Mesendoderm (in vitro differentiated cells): ENCODE data around the gene ATF6B. TPM values are rescaled to one million over a fixed set of nuclear protein-coding genes. Genes with fewer than 3 reads are reported as not detected.
A peak's percentile ranks its signal among the peaks of the same experiment; 100 is the strongest.

Experiments
- DNase-seq: peaks from one replicate; pipeline ENCODE4 v3.0.0; 2013
- H2AK5ac ChIP-seq: 2 replicates; pipeline ENCODE4 v1.6.1; 2013; ENCODE audit warnings: low read length, inconsistent platforms
- H2BK120ac ChIP-seq: 2 replicates; pipeline ENCODE4 v1.6.1; 2013; ENCODE audit warnings: low read depth, mild to moderate bottlenecking, low read length, moderate library complexity, mixed read lengths
- H2BK15ac ChIP-seq: replicated peaks from 2 replicates; pipeline ENCODE4 v1.6.1; 2013; ENCODE audit warnings: low read depth, mild to moderate bottlenecking, moderate library complexity
- H2BK5ac ChIP-seq: 2 replicates; pipeline ENCODE4 v1.6.1; 2013; ENCODE audit warnings: low read length, inconsistent platforms
- H3K18ac ChIP-seq: 2 replicates; pipeline ENCODE4 v1.6.1; 2013; ENCODE audit warnings: mild to moderate bottlenecking, low read length, mixed read lengths
- H3K23ac ChIP-seq: one replicate; pipeline ENCODE4 v1.6.1; 2013; ENCODE audit warnings: low read length
- H3K27ac ChIP-seq: 2 replicates; pipeline ENCODE4 v1.5.1; 2013; ENCODE audit warnings: low read depth, mild to moderate bottlenecking, inconsistent platforms, low read length, moderate library complexity
- H3K27me3 ChIP-seq: 2 replicates; pipeline ENCODE4 v1.6.1; 2013; ENCODE audit warnings: low read length, control low read depth, mild to moderate bottlenecking, inconsistent platforms; ENCODE audit not compliant: insufficient read depth, poor library complexity
- H3K36me3 ChIP-seq: 2 replicates; pipeline ENCODE4 v1.6.1; 2013; ENCODE audit warnings: low read length, inconsistent platforms; ENCODE audit not compliant: control insufficient read depth, insufficient read depth
- H3K4ac ChIP-seq: one replicate; pipeline ENCODE4 v1.6.1; 2013; ENCODE audit warnings: low read depth, mild to moderate bottlenecking, low read length, moderate library complexity
- H3K4me1 ChIP-seq: 2 replicates; pipeline ENCODE4 v1.6.1; 2013; ENCODE audit warnings: low read depth, low read length, inconsistent platforms; ENCODE audit not compliant: control insufficient read depth
- H3K4me2 ChIP-seq: 2 replicates; pipeline ENCODE4 v1.6.1; 2013; ENCODE audit warnings: low read length
- H3K4me3 ChIP-seq: 2 replicates; pipeline ENCODE4 v1.5.1; 2013; ENCODE audit warnings: mild to moderate bottlenecking, low read length
- H3K56ac ChIP-seq: one replicate; pipeline ENCODE4 v1.6.1; 2013; ENCODE audit warnings: low read length
- H3K79me1 ChIP-seq: 2 replicates; pipeline ENCODE4 v1.6.1; 2013; ENCODE audit warnings: low read length, inconsistent platforms
- H3K79me2 ChIP-seq: 2 replicates; pipeline ENCODE4 v1.6.1; 2013; ENCODE audit warnings: mild to moderate bottlenecking, low read length; ENCODE audit not compliant: control insufficient read depth, insufficient read depth
- H3K9ac ChIP-seq: 2 replicates; pipeline ENCODE4 v1.6.1; 2013; ENCODE audit warnings: low read length, inconsistent platforms
- H4K5ac ChIP-seq: one replicate; pipeline ENCODE4 v1.6.1; 2013; ENCODE audit warnings: low read length
- H4K8ac ChIP-seq: one replicate; pipeline ENCODE4 v1.6.1; 2013; ENCODE audit warnings: low read depth, mild to moderate bottlenecking, control low read depth, low read length, moderate library complexity
- WGBS: extraction: QIAGEN DNeasy Blood & Tissue Kit; methylation state at CpG from one replicate; pipeline ENCODE4 v1.1.7; 2013; ENCODE audit warnings: low lambda C conversion rate, missing lambda C conversion rate; ENCODE audit not compliant: insufficient coverage; ENCODE audit errors: extremely low coverage; 5-methylcytosine and 5-hydroxymethylcytosine counted together
- polyA plus RNA-seq, 2 experiments: library from polyadenylated mRNA; stranded (reverse); fragments of 200-250 nt; gene quantifications; one replicate each; pipeline ENCODE4 v1.2.3, GENCODE V29; 2013

ATF6B gene
- 19.9 TPM for polyA plus RNA-seq (2013, experiment 1 of 2)
- 20.0 TPM for polyA plus RNA-seq (2013, experiment 2 of 2)

- no peaks in the 10 kb centered on the region for H3K36me3 ChIP-seq
- no peaks in the 10 kb centered on the region for H3K27me3 ChIP-seq
- H3K56ac ChIP-seq, result peak within 1 kb of the TSS; percentile 99
- peak within 1 kb of the TSS; percentile 78 for H3K4me2 ChIP-seq
- H4K5ac ChIP-seq, result no peak within 1 kb of the TSS
- peak within 1 kb of the TSS; percentile 99 for H3K4me3 ChIP-seq
- H4K8ac ChIP-seq, result no peak within 1 kb of the TSS
- no peak within 1 kb of the TSS for H2AK5ac ChIP-seq
- peak within 1 kb of the TSS; percentile 50 for H3K27ac ChIP-seq
- no peak within 1 kb of the TSS for H2BK15ac ChIP-seq
- peaks cover 5% of the 10 kb centered on the region for H3K4me1 ChIP-seq
- peaks cover 4% of the 10 kb centered on the region for H3K79me2 ChIP-seq
- H3K79me1 ChIP-seq, result peaks cover 12% of the 10 kb centered on the region
- no peak within 1 kb of the TSS for H3K23ac ChIP-seq
- H3K9ac ChIP-seq, result peak within 1 kb of the TSS; percentile 88
- peak within 1 kb of the TSS; percentile 92 for H2BK5ac ChIP-seq
- DNase-seq, result peak; percentile 100
- H2BK120ac ChIP-seq, result no peak within 1 kb of the TSS
- peak within 1 kb of the TSS; percentile 24 for H3K18ac ChIP-seq
- H3K4ac ChIP-seq, result no peak within 1 kb of the TSS
- WGBS, result no CpG with 5 or more reads among the region's 44 CpGs
Measured at GRCh38 chr6:32127717-32128592, at the start of gene ATF6B. TSS of gene ATF6B (minus strand) at chr6:32128246. CDS start at chr6:32128207, 39 bp downstream.

- Histone ChIP-seq H2BK5ac (peak overlapping the region; percentile 68), H4K5ac (peak overlapping the region; percentile 40), H3K18ac (peak overlapping the region; percentile 47), H3K56ac (peak overlapping the region; percentile 91), H3K4me2 (peak overlapping the region; percentile 77), H3K23ac (no peak overlapping the region), H3K4me3 (peak overlapping the region; percentile 36), H3K9ac (peak overlapping the region; percentile 88), H2BK15ac (no peak overlapping the region), H3K36me3 (peaks cover 1% of the 10 kb centered on the region), H2BK120ac (no peak overlapping the region), H3K79me1 (peaks cover 25% of the 10 kb centered on the region), H4K8ac (no peak overlapping the region), H3K79me2 (peaks cover 37% of the 10 kb centered on the region), H3K27ac (peak overlapping the region; percentile 89), H3K4ac (peak overlapping the region; percentile 89), H3K4me1 (peaks cover 17% of the 10 kb centered on the region), H2AK5ac (no peak overlapping the region), H3K27me3 (no peaks in the 10 kb centered on the region)
- DNase-seq, result no peak
- WGBS, result no CpG with 5 or more reads among the region's 20 CpGs
Measured at GRCh38 chr6:32177183-32177787, 49.2 kb upstream of the ATF6B start.

- H4K8ac ChIP-seq, result no peak overlapping the region
- DNase-seq, result no peak
- peak overlapping the region; percentile 77 for H3K4me2 ChIP-seq
- H2BK120ac ChIP-seq, result no peak overlapping the region
- H3K36me3 ChIP-seq, result peaks cover 1% of the 10 kb centered on the region
- H4K5ac ChIP-seq, result peak overlapping the region; percentile 68
- H3K79me1 ChIP-seq, result peaks cover 25% of the 10 kb centered on the region
- H3K4me1 ChIP-seq, result peaks cover 17% of the 10 kb centered on the region
- peak overlapping the region; percentile 89 for H3K4ac ChIP-seq
- H3K56ac ChIP-seq, result peak overlapping the region; percentile 91
- no peak overlapping the region for H3K23ac ChIP-seq
- peak overlapping the region; percentile 89 for H3K27ac ChIP-seq
- H3K4me3 ChIP-seq, result peak overlapping the region; percentile 18
- no peaks in the 10 kb centered on the region for H3K27me3 ChIP-seq
- peak overlapping the region; percentile 47 for H3K18ac ChIP-seq
- H2AK5ac ChIP-seq, result peak overlapping the region; percentile 97
- WGBS, result 100% methylated on average over 1 of the region's 5 CpGs
- H2BK5ac ChIP-seq, result peak overlapping the region; percentile 27
- H3K9ac ChIP-seq, result peak overlapping the region; percentile 88
- no peak overlapping the region for H2BK15ac ChIP-seq
- H3K79me2 ChIP-seq, result peaks cover 37% of the 10 kb centered on the region
Measured at GRCh38 chr6:32176476-32177182, 48.6 kb upstream of the ATF6B start.

- H3K4me1 ChIP-seq, result peaks cover 17% of the 10 kb centered on the region
- peak within 1 kb of the TSS; percentile 73 for H3K4ac ChIP-seq
- H3K79me1 ChIP-seq, result peaks cover 27% of the 10 kb centered on the region
- H3K79me2 ChIP-seq, result peaks cover 37% of the 10 kb centered on the region
- H3K4me3 ChIP-seq, result peak within 1 kb of the TSS; percentile 44
- H3K36me3 ChIP-seq, result peaks cover 1% of the 10 kb centered on the region
- no peaks in the 10 kb centered on the region for H3K27me3 ChIP-seq
- peak within 1 kb of the TSS; percentile 89 for H3K27ac ChIP-seq
- H3K56ac ChIP-seq, result peak within 1 kb of the TSS; percentile 98
- DNase-seq, result peak; percentile 98
- no peak within 1 kb of the TSS for H2BK120ac ChIP-seq
- H2AK5ac ChIP-seq, result peak within 1 kb of the TSS; percentile 97
- peak within 1 kb of the TSS; percentile 68 for H4K5ac ChIP-seq
- H2BK5ac ChIP-seq, result peak within 1 kb of the TSS; percentile 27
- peak within 1 kb of the TSS; percentile 89 for H3K18ac ChIP-seq
- no peak within 1 kb of the TSS for H4K8ac ChIP-seq
- peak within 1 kb of the TSS; percentile 88 for H3K9ac ChIP-seq
- H2BK15ac ChIP-seq, result no peak within 1 kb of the TSS
- H3K23ac ChIP-seq, result no peak within 1 kb of the TSS
- H3K4me2 ChIP-seq, result peak within 1 kb of the TSS; percentile 90
- whole genome bisulfite sequencing, result no CpG with 5 or more reads among the region's 27 CpGs
Measured at GRCh38 chr6:32175711-32176475, 47.8 kb upstream of the ATF6B start, which contains the start of gene AGPAT1. TSS of gene AGPAT1 (minus strand) at chr6:32176084. CDS start at chr6:32171496, 4,588 bp downstream.

GRCh38 chr6:32175322-32175710 lies 47.3 kb upstream of the ATF6B start:
- Histone ChIP-seq H3K23ac (no peak overlapping the region), H2BK15ac (no peak overlapping the region), H3K79me2 (peaks cover 37% of the 10 kb centered on the region), H3K79me1 (peaks cover 27% of the 10 kb centered on the region), H2BK120ac (no peak overlapping the region), H2BK5ac (no peak overlapping the region), H3K27me3 (no peaks in the 10 kb centered on the region), H4K8ac (no peak overlapping the region), H3K27ac (no peak overlapping the region), H3K4me2 (peak overlapping the region; percentile 90), H3K9ac (peak overlapping the region; percentile 78), H3K4me3 (peak overlapping the region; percentile 44), H3K4me1 (peaks cover 17% of the 10 kb centered on the region), H3K56ac (peak overlapping the region; percentile 98), H3K4ac (no peak overlapping the region), H3K18ac (peak overlapping the region; percentile 89), H4K5ac (no peak overlapping the region), H3K36me3 (no peaks in the 10 kb centered on the region), H2AK5ac (no peak overlapping the region)
- no CpG with 5 or more reads among the region's 2 CpGs for WGBS
- no peak for DNase-seq
